Astrocyte (in vitro differentiated cells and primary cell): ENCODE measurements around the gene ZNF280C.

Source experiments
- CTCF ChIP-seq: IDR thresholded peaks from 2 replicates; pipeline ENCODE4 v1.5.1; 2011; ENCODE audit warnings: low read depth, mild to moderate bottlenecking, inconsistent platforms, low read length, moderate library complexity; ENCODE audit not compliant: insufficient read depth
- EZH2 ChIP-seq: IDR thresholded peaks from 2 replicates; pipeline ENCODE4 v1.6.1; 2012; ENCODE audit warnings: mild to moderate bottlenecking, low read length, inconsistent platforms; ENCODE audit not compliant: insufficient read depth

GRCh38 chrX:130268449-130269170 is at the start of gene ZNF280C:
- no peak for TF ChIP-seq CTCF
- no peak for TF ChIP-seq EZH2
